NT2/D1 (cell line): ENCODE data around the gene USP21.

Experiments
- DNase-seq: peaks from one replicate; pipeline ENCODE4 v3.0.0-alpha.2; 2011; ENCODE audit warnings: low read depth, low spot score
- H3K27me3 ChIP-seq: 2 replicates; pipeline ENCODE4 v1.6.0; 2011; ENCODE audit warnings: mild to moderate bottlenecking; ENCODE audit not compliant: insufficient read length, insufficient read depth
- H3K36me3 ChIP-seq: 2 replicates; pipeline ENCODE4 v1.6.1; 2011; ENCODE audit warnings: mild to moderate bottlenecking, low read length, mixed read lengths; ENCODE audit not compliant: insufficient read depth, insufficient read length
- H3K4me1 ChIP-seq: 2 replicates; pipeline ENCODE4 v1.5.1; 2011; ENCODE audit not compliant: insufficient read depth, insufficient read length
- H3K4me3 ChIP-seq: 2 replicates; pipeline ENCODE4 v1.5.1; 2011; ENCODE audit warnings: low read depth; ENCODE audit not compliant: insufficient read length
- H3K9ac ChIP-seq: 2 replicates; pipeline ENCODE4 v1.6.0; 2011; ENCODE audit warnings: low read depth; ENCODE audit not compliant: insufficient read length
- H3K9me3 ChIP-seq: 2 replicates; pipeline ENCODE4 v1.5.1; 2011; ENCODE audit warnings: mild to moderate bottlenecking, low read length; ENCODE audit not compliant: insufficient read depth
- SUZ12 ChIP-seq: IDR thresholded peaks from 2 replicates; pipeline ENCODE4 v1.6.1; 2011; ENCODE audit not compliant: insufficient read length, insufficient read depth; ENCODE audit errors: extremely low read depth
- YY1 ChIP-seq: IDR thresholded peaks from 2 replicates; pipeline ENCODE4 v1.6.1; 2011; ENCODE audit not compliant: insufficient read length, insufficient read depth
- ZNF274 ChIP-seq: IDR thresholded peaks from 2 replicates; pipeline ENCODE4 v1.6.1; 2011; ENCODE audit warnings: mild to moderate bottlenecking, low read depth, low read length

The USP21 gene

DNA sequence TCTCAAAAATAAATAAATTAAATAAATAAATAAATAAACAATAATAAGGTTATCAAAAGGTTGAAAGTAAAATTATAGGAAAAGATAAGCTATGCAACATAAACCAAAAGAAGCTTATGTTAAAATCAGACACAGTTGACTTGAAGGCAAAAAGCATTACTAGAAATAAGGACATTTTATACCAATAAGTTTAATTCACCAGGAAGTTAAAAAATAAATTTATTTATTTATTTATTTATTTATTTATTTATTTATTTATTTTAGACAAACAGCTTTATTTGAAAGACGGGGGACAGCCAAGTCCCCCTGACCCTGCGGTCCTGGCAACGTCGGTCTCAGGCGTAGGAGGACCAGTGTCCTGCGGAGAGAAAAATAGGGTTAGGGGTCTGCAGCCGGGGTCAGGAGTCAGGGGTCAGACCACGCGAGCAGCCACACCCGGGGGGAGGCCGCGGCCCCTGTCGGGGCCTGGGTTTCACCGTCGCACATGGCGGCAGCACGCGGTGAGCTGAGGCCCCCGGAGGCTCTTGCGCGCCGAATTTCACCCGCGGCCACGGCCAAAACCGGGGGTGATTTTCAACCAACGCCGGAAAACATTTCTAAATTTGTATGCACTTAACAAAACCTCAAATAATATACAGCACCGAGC lies 18.4 kb upstream of the USP21 start:
- Histone ChIP-seq H3K36me3 (peaks cover 46% of the 10 kb centered on the region), H3K4me3 (no peak overlapping the region), H3K4me1 (peaks cover 2% of the 10 kb centered on the region), H3K9me3 (no peaks in the 10 kb centered on the region), H3K9ac (no peak overlapping the region), H3K27me3 (no peaks in the 10 kb centered on the region)
- DNase-seq, result no peak
- TF ChIP-seq YY1, result no peak
- no peak for TF ChIP-seq ZNF274
- TF ChIP-seq SUZ12, result no peak

DNA sequence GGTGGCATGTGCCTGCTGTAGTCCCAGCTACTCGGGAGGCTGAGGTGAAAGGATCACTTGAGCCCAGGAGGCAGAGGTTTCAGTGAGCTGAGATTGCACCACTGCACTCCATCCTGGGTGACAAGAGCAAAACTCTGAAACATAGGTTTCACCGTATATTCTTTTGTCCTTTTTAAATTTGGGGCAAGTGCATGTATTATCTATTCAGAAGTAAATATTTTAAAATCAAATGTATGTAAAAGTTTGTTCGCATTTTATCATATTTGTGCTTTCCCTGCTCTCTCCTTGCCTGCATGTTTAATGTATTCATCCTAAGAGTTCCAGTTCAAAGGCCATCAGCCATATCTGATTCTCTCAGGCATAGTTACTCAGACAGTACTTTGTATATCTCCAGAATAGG lies 13.5 kb upstream of the USP21 start:
- H3K36me3 ChIP-seq, result peaks cover 11% of the 10 kb centered on the region
- no peak for DNase-seq
- no peaks in the 10 kb centered on the region for H3K27me3 ChIP-seq
- H3K4me3 ChIP-seq, result no peak overlapping the region
- no peak overlapping the region for H3K9ac ChIP-seq
- TF ChIP-seq YY1 (no peak), ZNF274 (no peak), SUZ12 (no peak)
- H3K9me3 ChIP-seq, result no peaks in the 10 kb centered on the region
- peaks cover 4% of the 10 kb centered on the region for H3K4me1 ChIP-seq

DNA sequence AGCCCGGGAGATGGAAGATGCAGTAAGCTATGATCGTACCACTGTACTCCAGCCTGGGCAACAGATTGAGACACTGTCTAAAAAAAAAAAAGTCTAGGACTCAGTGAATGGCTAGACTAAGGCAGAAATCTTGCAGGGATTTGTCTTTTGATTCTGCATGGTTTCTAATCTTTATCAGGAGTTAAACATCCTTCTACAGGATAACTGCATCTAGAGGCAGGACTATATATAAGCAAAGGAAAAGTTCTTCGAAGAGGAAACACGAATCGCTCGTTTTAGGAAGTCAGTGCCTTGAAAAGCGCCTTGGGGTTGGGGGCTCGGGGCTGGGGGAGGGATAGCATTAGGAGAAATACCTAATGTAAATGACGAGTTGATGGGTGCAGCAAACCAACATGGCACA lies 6.1 kb upstream of the USP21 start:
- peaks cover 2% of the 10 kb centered on the region for H3K4me1 ChIP-seq
- H3K9me3 ChIP-seq, result no peaks in the 10 kb centered on the region
- peak overlapping the region; percentile 75 for H3K4me3 ChIP-seq
- no peak for DNase-seq
- H3K36me3 ChIP-seq, result peaks cover 30% of the 10 kb centered on the region
- H3K27me3 ChIP-seq, result no peaks in the 10 kb centered on the region
- H3K9ac ChIP-seq, result no peak overlapping the region
- no peak for TF ChIP-seq YY1
- TF ChIP-seq ZNF274, result no peak
- TF ChIP-seq SUZ12, result no peak

DNA sequence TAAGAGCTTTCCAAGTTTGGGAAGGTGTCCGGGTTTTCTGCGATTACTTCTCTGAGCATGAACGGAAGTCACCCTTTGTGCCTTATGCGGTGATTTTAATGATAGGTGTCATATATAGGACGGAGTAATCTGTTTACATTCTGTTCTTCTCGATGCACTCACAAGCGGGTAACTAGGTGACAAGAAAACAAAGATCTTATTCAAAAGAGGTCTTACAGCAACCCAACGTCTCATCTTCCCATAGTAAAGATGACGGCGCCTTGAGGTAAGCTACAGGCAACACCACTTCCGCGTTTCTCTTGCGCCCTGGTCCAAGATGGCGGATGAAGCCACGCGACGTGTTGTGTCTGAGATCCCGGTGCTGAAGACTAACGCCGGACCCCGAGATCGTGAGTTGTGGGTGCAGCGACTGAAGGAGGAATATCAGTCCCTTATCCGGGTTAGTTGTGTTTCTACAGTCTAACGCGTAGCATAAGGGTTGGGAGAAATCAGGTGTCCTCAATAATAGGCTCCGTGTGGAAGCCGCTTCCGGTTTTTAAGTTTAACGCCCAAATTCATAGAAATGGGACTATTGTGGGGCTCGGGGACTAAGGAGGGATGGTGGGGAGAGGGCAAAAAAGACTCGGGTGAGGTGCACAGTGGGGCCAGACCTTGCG lies 5.5 kb upstream of the USP21 start, which contains the start of gene UFC1:
Gene UFC1 (plus strand): TSS at position 297 of the 656 bp plus-strand sequence. CDS start 20 bp downstream, at position 317.
- TF ChIP-seq YY1 (peak; percentile 100), SUZ12 (no peak), ZNF274 (no peak)
- no peaks in the 10 kb centered on the region for H3K9me3 ChIP-seq
- H3K4me3 ChIP-seq, result peak within 1 kb of the TSS; percentile 75
- peak within 1 kb of the TSS; percentile 92 for H3K9ac ChIP-seq
- peaks cover 36% of the 10 kb centered on the region for H3K36me3 ChIP-seq
- no peaks in the 10 kb centered on the region for H3K27me3 ChIP-seq
- H3K4me1 ChIP-seq, result peaks cover 2% of the 10 kb centered on the region
- DNase-seq, result peak; percentile 85

DNA sequence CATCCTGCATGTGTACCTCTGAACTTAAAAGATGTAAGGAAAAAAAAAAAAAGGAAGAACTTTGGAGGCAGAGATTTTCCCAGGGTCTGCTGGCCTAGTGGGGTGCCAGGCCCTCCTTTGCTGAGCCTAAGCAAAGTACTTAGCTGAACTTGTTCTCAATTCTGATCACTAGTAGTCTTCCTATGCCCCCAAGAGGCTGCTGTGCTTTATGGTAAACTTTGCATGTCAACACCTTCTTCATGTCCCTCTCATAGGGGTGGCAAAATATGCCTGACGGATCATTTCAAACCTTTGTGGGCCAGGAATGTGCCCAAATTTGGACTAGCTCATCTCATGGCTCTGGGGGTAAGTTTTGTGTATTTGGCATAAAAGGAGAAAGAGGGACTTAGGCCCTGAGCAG lies 1.4 kb upstream of the USP21 start:
- DNase-seq, result no peak
- TF ChIP-seq ZNF274, result no peak
- no peak for TF ChIP-seq SUZ12
- no peak for TF ChIP-seq YY1
- no peak overlapping the region for H3K4me3 ChIP-seq
- H3K4me1 ChIP-seq, result peaks cover 3% of the 10 kb centered on the region
- no peak overlapping the region for H3K9ac ChIP-seq
- H3K36me3 ChIP-seq, result peaks cover 64% of the 10 kb centered on the region
- no peaks in the 10 kb centered on the region for H3K27me3 ChIP-seq
- no peaks in the 10 kb centered on the region for H3K9me3 ChIP-seq

DNA sequence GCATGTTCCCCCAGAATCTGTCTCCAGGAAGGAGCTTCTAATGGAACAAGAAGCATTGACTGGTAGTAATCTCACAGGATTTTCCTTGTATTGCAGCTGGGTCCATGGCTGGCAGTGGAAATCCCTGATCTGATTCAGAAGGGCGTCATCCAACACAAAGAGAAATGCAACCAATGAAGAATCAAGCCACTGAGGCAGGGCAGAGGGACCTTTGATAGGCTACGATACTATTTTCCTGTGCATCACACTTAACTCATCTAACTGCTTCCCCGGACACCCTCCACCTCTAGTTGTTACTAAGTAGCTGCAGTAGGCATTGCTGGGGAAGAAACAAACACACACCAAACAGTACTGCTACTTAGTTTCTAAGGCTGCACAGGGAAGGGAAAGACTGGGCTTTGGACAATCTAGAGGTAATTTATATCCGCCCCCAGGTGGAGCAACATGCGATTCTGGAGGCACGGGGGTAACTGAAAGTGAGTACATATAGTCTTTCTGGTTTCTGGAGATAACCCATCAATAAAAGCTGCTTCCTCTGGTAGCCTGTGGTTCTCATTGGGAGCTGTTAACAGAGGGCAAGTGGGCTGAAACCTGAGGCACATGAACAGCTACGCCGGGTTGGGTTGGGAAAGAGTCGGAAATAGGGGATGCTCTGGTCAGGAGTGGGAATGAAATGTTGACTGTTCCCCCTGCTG lies 837 bp upstream of the USP21 start:
- peak overlapping the region; percentile 89 for H3K9ac ChIP-seq
- TF ChIP-seq ZNF274 (no peak), YY1 (no peak), SUZ12 (no peak)
- no peak for DNase-seq
- peak overlapping the region; percentile 83 for H3K4me3 ChIP-seq
- H3K27me3 ChIP-seq, result no peaks in the 10 kb centered on the region
- H3K36me3 ChIP-seq, result peaks cover 70% of the 10 kb centered on the region
- peaks cover 3% of the 10 kb centered on the region for H3K4me1 ChIP-seq
- no peaks in the 10 kb centered on the region for H3K9me3 ChIP-seq

DNA sequence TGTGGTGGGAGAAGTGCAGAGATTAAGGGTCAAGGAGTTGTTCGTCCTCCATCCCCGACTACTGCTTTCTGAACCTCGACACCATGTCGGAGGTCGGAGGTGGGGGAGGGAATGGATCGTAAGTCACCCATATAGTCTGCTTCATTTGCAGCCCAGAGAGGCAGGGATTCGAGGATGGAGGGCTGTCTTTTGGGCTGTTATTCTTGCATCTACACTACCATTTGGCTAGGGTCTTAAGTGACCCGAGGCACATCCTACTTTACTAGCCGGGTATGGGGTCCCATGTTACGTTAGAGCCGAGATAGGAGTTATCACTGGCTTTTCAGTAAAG lies 578 bp downstream of the USP21 start:
- H3K4me1 ChIP-seq, result peaks cover 3% of the 10 kb centered on the region
- H3K4me3 ChIP-seq, result peak overlapping the region; percentile 83
- peak; percentile 25 for DNase-seq
- no peaks in the 10 kb centered on the region for H3K27me3 ChIP-seq
- peak overlapping the region; percentile 94 for H3K9ac ChIP-seq
- H3K36me3 ChIP-seq, result peaks cover 82% of the 10 kb centered on the region
- no peaks in the 10 kb centered on the region for H3K9me3 ChIP-seq
- TF ChIP-seq SUZ12 (no peak), ZNF274 (no peak), YY1 (no peak)
